Measurements from ENCODE around the gene SPR. TPM values are rescaled to one million over a fixed set of nuclear protein-coding genes. Genes with fewer than 3 reads are reported as not detected.

Gene SPR
- total and polyA plus RNA-seq, 2 of the 4 experiments (the other 2 are of a cell fraction): 14.3 to 17.4 TPM

DNA sequence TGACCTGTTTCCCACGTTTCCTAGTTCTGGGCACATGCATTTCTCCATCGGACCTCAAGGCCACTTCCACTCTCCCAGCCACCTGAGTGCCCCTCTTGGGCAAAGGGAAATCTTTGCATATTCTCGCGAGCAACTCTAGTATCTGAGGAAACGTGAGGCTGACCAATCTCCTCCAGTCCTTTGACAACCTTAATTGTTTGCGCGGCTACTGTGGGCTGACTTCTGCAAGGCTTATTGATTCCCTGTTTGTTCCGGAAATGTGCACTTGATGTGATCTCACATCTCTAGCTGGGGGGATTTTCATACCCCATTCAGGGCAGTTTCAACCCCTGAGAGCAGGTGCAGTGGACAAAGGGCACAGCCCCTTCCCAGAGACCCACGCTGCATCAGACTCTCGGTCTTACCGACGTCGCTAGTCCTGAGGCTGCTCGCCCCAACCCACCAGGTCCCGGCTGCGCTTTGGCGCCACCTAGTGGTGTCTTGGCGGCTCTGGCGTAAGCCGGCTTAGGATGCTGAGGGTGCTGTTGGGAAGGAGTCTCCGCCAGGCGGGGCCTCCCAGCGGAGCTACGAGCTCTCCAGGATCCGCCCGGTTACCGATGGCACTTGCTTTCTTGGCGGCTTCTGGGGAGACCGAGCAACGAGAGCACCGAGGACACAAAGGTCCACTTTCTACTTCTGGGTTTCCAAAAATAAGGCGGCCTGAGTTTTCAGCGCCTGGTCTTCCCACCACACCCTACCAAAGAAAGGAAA, 24.8 kb upstream of the SPR start:
- no peak overlapping the region for H2BK20ac ChIP-seq (ENCODE audit: low read depth, low read length)
- in situ Hi-C loops (cut with MboI; ENCODE audit: low sequenced_read_pairs): no loop called here
- H3K4ac ChIP-seq (ENCODE audit: low read depth, low read length): no peak overlapping the region
- H2AFZ ChIP-seq (replicated peaks; ENCODE audit: low read length, poor library complexity): peak overlapping the region; percentile 91
- H3K27ac ChIP-seq (ENCODE audit: insufficient read depth, low read length): no peak overlapping the region
- H3K4me3 ChIP-seq (ENCODE audit: insufficient read depth, low read depth, low read length): no peak overlapping the region
- WGBS, 2 experiments (ENCODE audit: extremely low coverage in 2 of 2, insufficient read length in 1 of 2): 36% methylated on average over 3 of the region's 33 CpGs; no CpG with 5 or more reads in 1 of the 2 experiments
- H2BK5ac ChIP-seq (ENCODE audit: low read depth, low read length, poor library complexity, severe bottlenecking): no peak overlapping the region
- dilution Hi-C loops (cut with HindIII; ENCODE audit: low sequenced_read_pairs, unreplicated experiment): no loop called here
- no peak overlapping the region for H3K14ac ChIP-seq (replicated peaks; ENCODE audit: low read depth, low read length)
- DNase-seq (peak; percentile 86), ATAC-seq (ENCODE audit: low read depth) (peak; percentile 99)
- no peaks in the 10 kb centered on the region for H3K9me1 ChIP-seq (ENCODE audit: insufficient read depth, low read length)
- H4K8ac ChIP-seq (ENCODE audit: low read depth in 2 of 2, low read length in 2 of 2): no peak overlapping the region
- H3K79me1 ChIP-seq (ENCODE audit: low read depth in 1 of 2, low read length in 2 of 2): no peaks in the 10 kb centered on the region
- intact Hi-C loops (cut with micrococcal nuclease): loop anchor here (10.0 kb wide), 1 partner anchor 258 kb away; no protein-coding TSS in a partner anchor
- no peak overlapping the region for H2BK120ac ChIP-seq (ENCODE audit: low read depth, low read length)
- no peak for TF ChIP-seq BHLHE40 (IDR thresholded peaks at IDR 0.05; ENCODE audit: low read depth, low read length)
- TF ChIP-seq, protein P1, sequence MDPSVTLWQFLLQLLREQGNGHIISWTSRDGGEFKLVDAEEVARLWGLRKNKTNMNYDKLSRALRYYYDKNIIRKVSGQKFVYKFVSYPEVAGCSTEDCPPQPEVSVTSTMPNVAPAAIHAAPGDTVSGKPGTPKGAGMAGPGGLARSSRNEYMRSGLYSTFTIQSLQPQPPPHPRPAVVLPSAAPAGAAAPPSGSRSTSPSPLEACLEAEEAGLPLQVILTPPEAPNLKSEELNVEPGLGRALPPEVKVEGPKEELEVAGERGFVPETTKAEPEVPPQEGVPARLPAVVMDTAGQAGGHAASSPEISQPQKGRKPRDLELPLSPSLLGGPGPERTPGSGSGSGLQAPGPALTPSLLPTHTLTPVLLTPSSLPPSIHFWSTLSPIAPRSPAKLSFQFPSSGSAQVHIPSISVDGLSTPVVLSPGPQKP (IDR thresholded peaks at IDR 0.05; ENCODE audit: borderline replicate concordance, low read depth, low read length): no peak
- no peak for TF ChIP-seq RCOR1 (IDR thresholded peaks at IDR 0.05; ENCODE audit: insufficient replicate concordance, low read length)
- TF ChIP-seq RFX5 (IDR thresholded peaks at IDR 0.05; ENCODE audit: low read depth, low read length): no peak
- TF ChIP-seq, protein P2, sequence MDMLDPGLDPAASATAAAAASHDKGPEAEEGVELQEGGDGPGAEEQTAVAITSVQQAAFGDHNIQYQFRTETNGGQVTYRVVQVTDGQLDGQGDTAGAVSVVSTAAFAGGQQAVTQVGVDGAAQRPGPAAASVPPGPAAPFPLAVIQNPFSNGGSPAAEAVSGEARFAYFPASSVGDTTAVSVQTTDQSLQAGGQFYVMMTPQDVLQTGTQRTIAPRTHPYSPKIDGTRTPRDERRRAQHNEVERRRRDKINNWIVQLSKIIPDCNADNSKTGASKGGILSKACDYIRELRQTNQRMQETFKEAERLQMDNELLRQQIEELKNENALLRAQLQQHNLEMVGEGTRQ (IDR thresholded peaks at IDR 0.05; ENCODE audit: low read depth, low read length): no peak
- peak; percentile 53; the same call in 1 of the 2 replicates for TF ChIP-seq CHD1 (IDR thresholded peaks at IDR 0.05; ENCODE audit: low read depth, low read length)
- TF ChIP-seq, protein P3, sequence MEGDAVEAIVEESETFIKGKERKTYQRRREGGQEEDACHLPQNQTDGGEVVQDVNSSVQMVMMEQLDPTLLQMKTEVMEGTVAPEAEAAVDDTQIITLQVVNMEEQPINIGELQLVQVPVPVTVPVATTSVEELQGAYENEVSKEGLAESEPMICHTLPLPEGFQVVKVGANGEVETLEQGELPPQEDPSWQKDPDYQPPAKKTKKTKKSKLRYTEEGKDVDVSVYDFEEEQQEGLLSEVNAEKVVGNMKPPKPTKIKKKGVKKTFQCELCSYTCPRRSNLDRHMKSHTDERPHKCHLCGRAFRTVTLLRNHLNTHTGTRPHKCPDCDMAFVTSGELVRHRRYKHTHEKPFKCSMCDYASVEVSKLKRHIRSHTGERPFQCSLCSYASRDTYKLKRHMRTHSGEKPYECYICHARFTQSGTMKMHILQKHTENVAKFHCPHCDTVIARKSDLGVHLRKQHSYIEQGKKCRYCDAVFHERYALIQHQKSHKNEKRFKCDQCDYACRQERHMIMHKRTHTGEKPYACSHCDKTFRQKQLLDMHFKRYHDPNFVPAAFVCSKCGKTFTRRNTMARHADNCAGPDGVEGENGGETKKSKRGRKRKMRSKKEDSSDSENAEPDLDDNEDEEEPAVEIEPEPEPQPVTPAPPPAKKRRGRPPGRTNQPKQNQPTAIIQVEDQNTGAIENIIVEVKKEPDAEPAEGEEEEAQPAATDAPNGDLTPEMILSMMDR (conservative IDR thresholded peaks at IDR 0.05; ENCODE audit: low read depth, low read length): peak; percentile 99
- TF ChIP-seq SMC3 (IDR thresholded peaks at IDR 0.05; ENCODE audit: low read depth, low read length): peak; percentile 87
- no peak for TF ChIP-seq NFE2L2 (IDR thresholded peaks at IDR 0.05; ENCODE audit: low read depth, low read length)
- 0 out of 2 replicates have a peak, but pooled peaks have one; percentile 19 for TF ChIP-seq MAFK (IDR thresholded peaks at IDR 0.05; ENCODE audit: low read depth, low read length)
- peak; percentile 94 for TF ChIP-seq MAZ (IDR thresholded peaks at IDR 0.05; ENCODE audit: borderline replicate concordance, low read depth, low read length)
- peak; percentile 88 for TF ChIP-seq RAD21 (IDR thresholded peaks at IDR 0.05; ENCODE audit: low read length)
- TF ChIP-seq POLR2A (IDR thresholded peaks at IDR 0.05; ENCODE audit: low read depth, low read length): no peak
- TF ChIP-seq CEBPB (IDR thresholded peaks at IDR 0.05; ENCODE audit: low read depth, low read length): peak; percentile 37; the same call in 1 of the 2 replicates
- 0 out of 2 replicates have a peak overlapping the region, but pooled peaks have one; percentile 50 for H3K23ac ChIP-seq (ENCODE audit: low read depth, low read length)
- H3K27me3 ChIP-seq (ENCODE audit: control insufficient read depth, insufficient read depth, low read length): peaks cover 7% of the 10 kb centered on the region
- no peak overlapping the region for H3K56ac ChIP-seq (ENCODE audit: extremely low read depth, insufficient read depth, low read length)
- peak overlapping the region; percentile 75 for H2AK9ac ChIP-seq (replicated peaks; ENCODE audit: low read depth, low read length, poor library complexity)
- H3K36me3 ChIP-seq (ENCODE audit: control insufficient read depth, insufficient read depth, low read length): no peaks in the 10 kb centered on the region
- no peak overlapping the region for H3K9ac ChIP-seq (ENCODE audit: low read depth, low read length)
- H2AK5ac ChIP-seq (ENCODE audit: low read depth, low read length): no peak overlapping the region; the same call in 1 of the 2 replicates
- no peaks in the 10 kb centered on the region for H3K4me1 ChIP-seq (ENCODE audit: control insufficient read depth, insufficient read depth, low read length)
- BruUV-seq (replicated peaks): no TSS peak
- no peak overlapping the region for H2BK15ac ChIP-seq (ENCODE audit: low read depth, low read length)
- H4K5ac ChIP-seq (ENCODE audit: low read depth, low read length): no peak overlapping the region
- no peak overlapping the region for H4K91ac ChIP-seq (ENCODE audit: insufficient read depth, low read depth, low read length)
- ChIA-PET CTCF (interaction anchor here (0.6 to 2.3 kb wide), 19 partner anchors 9 to 1527 kb away, joined by 3 to 10 read pairs (median 4); partner anchors contain the start of gene SPR), POLR2A (ENCODE audit: unreplicated experiment) (no interaction called here)
- H3K4me2 ChIP-seq (ENCODE audit: low read depth, low read length): peak overlapping the region; percentile 80
- H3K18ac ChIP-seq (ENCODE audit: low read depth, low read length): no peak overlapping the region
- H3K9me3 ChIP-seq (ENCODE audit: control insufficient read depth, insufficient read depth, low read length): no peaks in the 10 kb centered on the region
- H4K20me1 ChIP-seq (ENCODE audit: insufficient read depth, low read length): no peaks in the 10 kb centered on the region; the same call in 1 of the 2 replicates
